ENCODE data around the gene POFUT1. TPM values are rescaled to one million over a fixed set of nuclear protein-coding genes. Genes with fewer than 3 reads are reported as not detected.

The POFUT1 gene
- total RNA-seq, 1 donor, result 50.1 TPM

DNA sequence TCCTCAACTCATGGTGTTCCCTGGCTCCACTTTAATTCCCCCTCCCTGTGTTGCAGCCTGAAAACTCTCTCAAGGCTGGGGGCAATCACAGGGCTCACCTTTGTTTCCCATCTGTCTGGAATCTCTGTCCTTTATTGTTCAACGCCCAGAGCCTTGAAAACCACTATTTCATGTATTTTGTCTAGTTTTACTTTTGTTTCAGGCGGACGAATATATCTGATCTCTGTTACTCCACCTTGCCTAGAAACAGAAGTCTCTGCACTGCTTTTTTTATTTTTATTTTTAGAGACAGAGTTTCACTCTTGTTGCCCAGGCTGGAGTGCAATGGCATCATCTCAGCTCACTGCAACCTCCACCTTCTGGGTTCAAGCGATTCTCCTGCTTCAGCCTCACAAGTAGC is 27.7 kb upstream of the POFUT1 start:
- no peak for DNase-seq (ENCODE audit: low read depth)
- H3K4me3 ChIP-seq (ENCODE audit: low read depth, low read length), result no peak overlapping the region
- TF ChIP-seq, protein P1, sequence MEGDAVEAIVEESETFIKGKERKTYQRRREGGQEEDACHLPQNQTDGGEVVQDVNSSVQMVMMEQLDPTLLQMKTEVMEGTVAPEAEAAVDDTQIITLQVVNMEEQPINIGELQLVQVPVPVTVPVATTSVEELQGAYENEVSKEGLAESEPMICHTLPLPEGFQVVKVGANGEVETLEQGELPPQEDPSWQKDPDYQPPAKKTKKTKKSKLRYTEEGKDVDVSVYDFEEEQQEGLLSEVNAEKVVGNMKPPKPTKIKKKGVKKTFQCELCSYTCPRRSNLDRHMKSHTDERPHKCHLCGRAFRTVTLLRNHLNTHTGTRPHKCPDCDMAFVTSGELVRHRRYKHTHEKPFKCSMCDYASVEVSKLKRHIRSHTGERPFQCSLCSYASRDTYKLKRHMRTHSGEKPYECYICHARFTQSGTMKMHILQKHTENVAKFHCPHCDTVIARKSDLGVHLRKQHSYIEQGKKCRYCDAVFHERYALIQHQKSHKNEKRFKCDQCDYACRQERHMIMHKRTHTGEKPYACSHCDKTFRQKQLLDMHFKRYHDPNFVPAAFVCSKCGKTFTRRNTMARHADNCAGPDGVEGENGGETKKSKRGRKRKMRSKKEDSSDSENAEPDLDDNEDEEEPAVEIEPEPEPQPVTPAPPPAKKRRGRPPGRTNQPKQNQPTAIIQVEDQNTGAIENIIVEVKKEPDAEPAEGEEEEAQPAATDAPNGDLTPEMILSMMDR (IDR thresholded peaks at IDR 0.05; ENCODE audit: insufficient read depth, low read depth, low read length), result no peak

DNA sequence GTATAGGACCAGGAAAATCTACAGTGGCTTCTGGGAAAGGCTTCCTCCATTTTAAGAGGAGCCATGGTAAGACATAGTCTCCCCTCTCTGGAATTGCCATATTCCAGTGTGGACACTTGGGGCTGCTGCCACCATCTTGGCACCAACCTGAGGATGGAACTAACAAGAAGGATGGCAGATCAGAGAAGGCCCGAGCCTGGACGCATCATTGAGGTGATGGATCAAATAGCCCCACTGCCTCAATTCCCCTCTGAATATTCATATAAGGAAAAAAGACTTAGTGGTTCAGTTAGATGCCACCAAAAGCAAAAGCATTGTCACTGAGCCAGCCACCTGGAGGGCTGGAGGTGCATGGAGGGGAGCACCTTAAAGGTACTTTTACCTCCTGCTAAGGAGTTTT is 26.1 kb upstream of the POFUT1 start:
- H3K4me3 ChIP-seq (ENCODE audit: low read depth, low read length), result no peak overlapping the region
- DNase-seq (ENCODE audit: low read depth), result no peak
- TF ChIP-seq, protein P1 (IDR thresholded peaks at IDR 0.05; ENCODE audit: insufficient read depth, low read depth, low read length), result no peak

DNA sequence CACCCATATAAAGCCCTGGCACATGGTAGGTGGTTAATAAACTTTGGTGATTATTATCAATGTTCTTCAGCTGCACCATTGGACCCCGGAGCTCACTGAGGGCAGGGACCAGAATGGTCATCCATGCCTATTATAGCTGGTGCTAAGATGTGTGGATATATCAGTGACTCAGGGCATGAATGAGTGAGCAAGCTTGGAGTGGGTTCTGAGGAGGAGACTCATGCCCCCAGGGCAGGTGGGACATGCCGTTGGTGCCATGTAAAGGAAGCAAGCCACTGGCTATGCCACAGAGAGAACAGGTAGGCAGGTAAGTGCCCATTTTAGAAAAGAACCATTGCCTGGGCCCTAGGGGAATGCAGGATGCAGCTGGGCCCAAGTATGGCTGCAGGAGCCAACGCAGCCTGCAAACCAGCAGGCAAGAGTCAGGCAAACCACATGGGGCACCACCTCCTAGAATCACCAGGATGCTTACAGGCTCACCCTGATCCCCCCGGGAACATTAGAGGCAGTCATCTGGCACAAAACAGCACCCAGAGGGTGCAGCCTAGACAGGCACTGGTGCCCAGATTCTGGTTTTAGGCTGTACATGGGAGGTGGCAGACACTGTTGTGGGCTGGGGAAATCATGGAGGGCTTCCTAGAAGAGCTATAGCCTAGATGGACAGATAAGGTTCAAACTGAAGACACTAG is 23.6 kb upstream of the POFUT1 start:
- no peak overlapping the region for H3K4me3 ChIP-seq (ENCODE audit: low read depth, low read length)
- TF ChIP-seq, protein P1 (IDR thresholded peaks at IDR 0.05; ENCODE audit: insufficient read depth, low read depth, low read length), result no peak

DNA sequence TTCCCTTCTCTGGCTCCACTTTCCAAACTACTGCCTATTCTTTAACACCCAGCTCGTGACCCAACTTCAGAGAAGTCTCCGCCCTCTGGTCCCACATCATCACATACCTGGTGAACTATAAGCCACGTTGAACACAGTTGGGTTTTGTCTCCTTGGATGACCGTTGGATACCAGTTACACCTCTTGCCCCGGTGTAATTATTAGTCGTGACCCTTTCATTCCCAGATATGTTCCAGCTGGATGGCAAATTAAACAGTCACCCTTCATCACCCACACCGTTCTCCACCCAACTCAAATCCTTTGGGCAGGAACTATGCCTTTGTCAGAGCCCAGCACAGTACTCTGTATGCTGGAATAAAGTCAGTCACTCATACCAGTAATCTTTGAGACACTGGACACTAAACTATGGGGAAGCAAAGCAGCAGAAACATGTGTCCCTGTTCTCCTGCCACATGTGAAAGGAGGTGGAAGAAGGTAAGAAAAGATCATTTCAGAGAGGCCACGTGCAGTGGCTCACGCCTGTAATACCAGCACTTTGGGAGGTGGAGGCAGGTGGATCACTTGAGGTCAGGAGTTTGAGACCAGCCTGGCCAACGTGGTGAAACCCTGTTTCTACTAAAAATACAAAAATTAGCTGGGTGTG is 22.6 kb upstream of the POFUT1 start:
- DNase-seq (ENCODE audit: low read depth), result no peak
- TF ChIP-seq, protein P1 (IDR thresholded peaks at IDR 0.05; ENCODE audit: insufficient read depth, low read depth, low read length), result no peak
- H3K4me3 ChIP-seq (ENCODE audit: low read depth, low read length), result no peak overlapping the region

More for the DNA sequence above, 23.6 kb upstream of the POFUT1 start:
- DNase-seq (ENCODE audit: low read depth), result no peak

DNA sequence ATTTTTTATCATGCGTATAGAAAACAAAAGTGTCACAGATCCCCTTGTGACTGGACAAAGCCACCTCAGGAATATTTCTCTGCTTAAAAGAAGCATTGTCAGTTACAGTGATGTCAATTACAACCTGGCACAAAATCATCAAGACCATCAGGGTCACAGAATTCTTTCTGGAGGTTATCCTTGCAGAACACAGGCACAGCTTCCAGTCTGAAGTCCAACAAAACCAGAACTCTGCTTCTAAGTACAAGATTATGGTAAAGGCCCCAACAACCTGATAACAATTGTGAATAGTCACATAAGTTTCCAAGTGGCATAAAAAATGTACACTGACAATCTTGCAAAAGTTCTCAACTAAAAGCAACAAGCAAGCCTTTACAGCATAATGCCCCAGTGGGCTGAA is 21.2 kb upstream of the POFUT1 start:
- no peak for DNase-seq (ENCODE audit: low read depth)
- no peak overlapping the region for H3K4me3 ChIP-seq (ENCODE audit: low read depth, low read length)
- TF ChIP-seq, protein P1 (IDR thresholded peaks at IDR 0.05; ENCODE audit: insufficient read depth, low read depth, low read length), result no peak

DNA sequence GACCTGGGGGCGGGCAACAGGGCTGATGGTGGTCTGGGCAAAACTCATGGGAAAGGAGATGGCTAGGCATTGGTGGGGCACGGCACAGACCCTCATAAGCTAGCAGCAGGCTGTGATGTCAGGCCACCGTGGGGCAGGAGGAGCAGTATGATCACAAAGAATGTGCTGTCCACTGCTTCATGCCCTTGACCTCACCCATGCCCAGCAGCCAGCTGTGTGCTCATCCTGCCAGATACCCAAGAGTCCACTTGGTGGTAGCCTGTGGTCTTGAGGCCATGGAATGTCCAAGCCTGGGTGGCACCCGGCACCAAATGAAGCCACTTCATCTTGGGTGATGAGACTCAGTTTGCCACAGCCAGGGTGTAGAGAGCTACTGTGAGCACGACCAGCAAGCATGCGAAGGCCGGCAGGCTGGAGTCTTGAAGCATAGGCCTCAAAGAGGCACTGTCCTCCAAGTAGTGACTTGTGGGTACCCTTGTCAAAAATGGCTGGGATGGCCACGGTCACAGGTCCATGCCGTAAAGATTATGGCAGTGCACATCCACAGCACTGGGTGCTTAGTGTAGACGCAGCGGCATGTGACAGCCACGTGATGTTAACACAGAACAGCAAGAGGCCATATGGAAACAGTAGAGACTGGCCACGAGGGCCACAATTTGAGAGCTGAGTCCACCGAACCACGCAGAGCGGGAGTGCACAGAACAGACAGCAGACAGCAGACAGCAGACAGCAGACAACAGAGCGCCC is 19.1 kb upstream of the POFUT1 start:
- DNase-seq (ENCODE audit: low read depth), result no peak

More for the DNA sequence above, 19.1 kb upstream of the POFUT1 start:
- H3K4me3 ChIP-seq (ENCODE audit: low read depth, low read length), result no peak overlapping the region
- TF ChIP-seq, protein P1 (IDR thresholded peaks at IDR 0.05; ENCODE audit: insufficient read depth, low read depth, low read length), result no peak

Data from fibroblast of villous mesenchyme (primary cell).